ENCODE results near the gene SYT9.
"Not testable (repeated sequence)": the region's sequence is repeated elsewhere in the genome, so short reads cannot be mapped to it uniquely, and the experiment has no call there.

- not testable (repeated sequence) for TF ChIP-seq POLR2A, TAF1, POLR2AphosphoS5 (IDR thresholded peaks at IDR 0.05; ENCODE audit: low read depth, low read length)
These were observed 266.0 kb downstream of the SYT9 start for GRCh38 chr11:7517743-7518142.
